Limb (tissue), 2 donors: Measurements from ENCODE around the gene OCA2.

Experiments used
- DNase-seq, 2 donors: peaks; one replicate each; pipeline ENCODE4 v3.0.0-alpha.2; 2016; ENCODE audit errors: extremely low spot score in 2 of 2

OCA2 gene

DNA sequence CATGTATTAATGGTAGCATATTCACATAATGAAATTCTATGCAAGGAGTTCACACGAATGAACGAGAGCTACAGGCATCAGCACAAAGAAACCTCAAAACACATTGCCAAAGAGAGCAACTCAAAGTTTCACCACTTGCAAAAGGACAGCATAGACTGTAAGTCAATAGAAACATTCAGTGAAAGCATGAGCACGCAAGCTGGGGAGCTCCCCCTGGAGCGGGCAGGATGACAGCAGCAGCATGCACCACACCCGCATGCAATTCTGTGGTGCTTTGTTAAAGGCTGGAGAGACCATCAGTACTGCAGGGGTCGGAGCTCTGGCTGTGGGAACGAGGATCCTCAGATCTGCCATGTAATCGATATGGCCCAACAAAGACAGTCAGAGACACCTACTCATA is 18.7 kb downstream of the OCA2 start:
- no peak for DNase-seq

DNA sequence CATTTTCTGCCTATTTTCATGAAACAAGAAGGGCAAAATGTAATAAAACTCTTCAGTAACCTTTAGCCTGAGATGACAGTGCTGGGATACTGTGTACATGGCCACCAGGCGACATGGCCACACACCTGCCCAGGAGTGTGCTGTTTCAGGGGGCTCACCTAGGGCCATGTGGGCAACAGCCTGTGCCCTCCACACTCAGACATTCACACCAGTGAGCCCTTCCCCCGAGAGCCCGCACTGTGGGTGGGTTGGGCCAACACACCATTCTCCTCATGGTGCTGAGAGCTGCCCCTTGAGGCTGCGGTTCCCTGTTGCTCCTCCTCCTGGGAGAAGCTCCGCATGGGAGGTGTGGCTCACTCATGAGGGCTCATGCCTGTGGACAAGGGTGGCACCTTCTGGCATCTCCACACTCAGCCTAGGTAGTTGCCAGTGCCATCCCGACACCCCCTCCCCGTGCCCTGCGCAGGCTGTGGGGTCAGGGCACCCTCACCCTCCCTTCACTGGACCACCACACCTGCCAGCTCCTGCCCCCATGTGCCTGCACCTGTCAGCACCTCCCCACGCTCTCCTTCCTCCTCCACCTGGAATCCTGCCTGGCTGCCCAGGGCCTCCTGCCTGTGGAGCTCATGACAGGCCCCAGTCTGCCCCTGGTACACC is 19.7 kb downstream of the OCA2 start:
- no peak for DNase-seq

DNA sequence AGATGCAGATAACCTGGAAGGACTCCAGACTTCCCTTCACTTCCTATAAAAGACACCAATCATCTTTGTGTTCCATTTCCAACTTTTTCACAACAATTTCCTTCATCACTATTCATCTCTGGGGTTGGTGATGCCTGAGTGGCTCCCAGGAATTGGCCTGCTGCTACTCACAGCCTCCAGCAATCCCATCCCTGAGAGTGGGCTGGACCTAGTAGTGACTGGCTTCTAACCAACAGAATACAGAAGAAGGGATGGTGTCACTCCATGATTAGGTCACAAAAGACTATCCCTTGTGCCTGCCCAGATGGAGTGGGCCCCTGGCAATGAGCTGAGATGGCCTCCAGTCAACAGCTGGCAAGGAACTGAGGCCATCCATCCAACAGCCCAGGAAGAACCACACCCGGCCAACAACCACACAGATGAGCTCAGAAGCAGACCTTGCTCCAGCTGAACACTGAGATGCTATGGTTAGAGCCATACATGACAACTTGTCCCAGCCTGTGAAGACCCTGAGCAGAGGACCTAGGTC is 20.9 kb downstream of the OCA2 start:
- no peak for DNase-seq

DNA sequence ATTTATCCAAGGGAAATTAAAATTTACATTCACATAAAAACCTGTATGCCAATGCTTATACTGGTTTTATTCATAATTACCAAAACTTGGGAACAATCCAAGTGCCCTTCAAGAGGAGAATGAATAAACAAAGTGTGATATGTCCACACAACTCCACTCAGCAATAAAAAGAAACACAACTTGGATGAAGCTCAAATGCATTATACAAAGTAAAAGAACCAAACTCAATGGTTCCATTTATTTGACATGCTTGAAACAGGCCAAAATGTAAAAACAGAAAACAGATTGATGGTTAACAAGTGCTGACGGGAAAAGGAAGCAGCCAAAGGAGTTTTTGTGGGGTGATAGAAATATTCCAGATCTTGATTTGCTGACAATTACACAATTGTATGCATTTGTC is 23.5 kb downstream of the OCA2 start:
- DNase-seq = no peak

DNA sequence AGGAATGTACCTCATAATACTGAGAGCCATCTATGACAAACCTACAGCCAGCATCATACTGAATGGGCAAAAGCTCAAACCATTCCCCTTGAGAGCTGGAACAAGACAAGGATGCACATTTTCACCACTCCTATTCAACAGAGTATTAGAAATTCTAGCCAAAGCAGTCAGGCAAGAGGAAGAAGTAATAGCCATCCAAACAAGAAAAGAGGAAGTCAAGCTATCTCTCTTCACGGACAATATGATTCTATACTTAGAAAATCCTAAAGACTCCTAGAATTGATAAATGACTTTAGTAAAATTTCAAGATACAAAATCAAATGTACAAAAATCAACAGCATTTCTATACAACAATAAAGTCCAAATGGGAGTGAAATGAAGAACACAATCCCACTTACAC is 30.2 kb downstream of the OCA2 start:
- no peak for DNase-seq

DNA sequence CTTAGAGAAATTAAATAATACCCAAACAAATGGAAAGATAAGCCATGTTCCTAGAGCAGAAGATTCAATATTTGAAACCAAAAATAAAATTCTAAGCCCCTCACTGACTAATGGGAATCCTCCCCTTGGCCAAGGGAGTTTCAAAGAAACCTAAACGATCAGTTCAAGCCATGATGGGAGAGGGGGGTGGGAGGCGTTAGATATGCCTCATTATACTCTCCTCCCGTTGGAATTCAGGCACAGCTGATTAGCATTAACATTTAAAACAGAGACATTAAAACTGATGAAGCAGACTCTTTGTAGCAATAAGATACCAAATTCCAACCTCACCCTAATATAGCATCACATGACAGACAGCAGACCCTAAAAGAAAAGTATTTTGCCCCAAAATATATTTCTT is 32.9 kb downstream of the OCA2 start:
- DNase-seq = no peak

DNA sequence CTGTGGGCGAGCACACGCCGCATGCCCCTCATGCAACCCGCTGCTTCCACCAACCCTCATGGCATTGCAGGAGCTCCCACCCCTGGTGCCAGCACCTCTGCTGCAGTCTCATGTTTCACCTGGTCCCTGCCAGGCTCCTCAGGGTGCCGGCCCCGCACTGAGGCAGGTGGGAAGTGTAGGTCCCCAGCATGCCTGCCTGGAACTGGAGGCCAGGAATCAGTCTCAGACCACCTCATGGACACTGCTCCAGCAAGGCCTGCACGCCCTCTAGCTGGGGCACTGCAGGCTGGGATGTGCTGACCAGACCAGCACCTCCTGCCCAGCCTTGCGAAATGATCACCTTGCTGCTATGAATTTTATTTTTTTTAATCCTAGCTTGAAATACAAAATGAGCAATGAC is 39.1 kb downstream of the OCA2 start:
- no peak for DNase-seq

DNA sequence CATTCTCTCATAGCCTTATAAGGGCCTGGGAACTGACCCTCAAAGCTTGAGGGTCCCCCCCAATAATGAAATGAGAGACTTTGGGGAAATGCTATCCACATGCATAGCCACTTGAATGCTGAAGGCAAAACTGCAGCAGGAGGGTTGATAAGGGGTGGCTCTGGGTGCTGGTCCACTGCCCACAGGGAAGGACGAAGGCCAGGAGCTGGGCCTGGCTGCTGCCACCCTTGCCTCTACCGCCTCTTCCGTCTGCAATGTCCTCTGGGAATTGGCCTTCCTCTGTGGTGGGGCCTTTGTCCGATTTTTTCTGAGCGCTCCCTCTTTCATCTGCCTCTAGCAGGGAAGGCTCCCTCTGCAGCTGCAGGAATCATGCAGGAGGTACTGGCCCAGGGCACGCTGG is 41.0 kb downstream of the OCA2 start:
- DNase-seq = no peak

DNA sequence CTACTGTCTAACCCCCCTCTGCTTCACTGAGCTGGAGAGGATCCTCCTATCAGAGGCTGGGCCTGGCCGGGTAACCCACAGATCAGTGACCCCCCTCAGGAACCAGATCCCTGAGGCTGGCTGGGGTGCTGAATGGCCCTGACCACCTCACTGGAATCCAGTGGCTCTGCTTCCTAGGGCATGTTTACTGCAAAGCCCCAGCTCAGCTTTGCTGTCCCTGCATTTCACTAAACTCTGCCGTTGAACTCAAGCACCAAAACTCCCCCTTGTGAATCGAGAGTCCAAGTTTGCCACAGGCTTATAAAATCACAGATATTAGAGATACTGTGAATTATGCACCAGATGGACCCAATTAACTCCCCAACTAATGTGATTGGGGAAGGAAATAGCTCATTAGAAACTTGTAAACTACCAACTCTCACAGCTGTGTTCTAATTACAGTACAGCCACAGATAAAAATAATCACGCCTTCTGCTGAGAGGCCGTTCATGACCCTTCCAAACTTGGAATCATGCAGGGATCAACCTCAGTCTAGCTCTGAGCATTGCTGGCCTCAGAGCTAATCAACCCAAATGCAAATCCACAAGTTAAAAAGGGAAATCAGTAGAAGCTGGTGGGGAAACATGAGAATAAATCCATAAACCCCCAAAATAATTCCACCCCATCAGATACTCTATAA is 47.0 kb downstream of the OCA2 start:
- DNase-seq = no peak

DNA sequence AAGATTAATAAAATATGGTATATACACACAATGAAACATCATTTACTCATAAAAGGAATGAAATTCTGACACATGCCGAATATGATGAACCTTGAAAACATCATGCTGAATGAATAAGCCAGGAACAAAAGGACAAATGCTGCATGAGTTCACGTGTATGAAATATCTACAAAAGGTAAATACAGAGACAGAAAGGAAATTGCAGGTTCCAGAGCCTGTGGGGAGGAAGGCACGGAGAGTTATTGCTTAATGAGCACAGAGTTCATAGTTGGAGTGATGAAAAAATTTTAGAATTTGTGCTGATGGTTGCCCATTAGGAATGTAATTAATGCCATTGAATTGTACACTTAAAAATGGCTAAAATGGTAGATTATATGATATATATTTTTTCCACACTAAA is 49.5 kb downstream of the OCA2 start:
- DNase-seq = no peak

DNA sequence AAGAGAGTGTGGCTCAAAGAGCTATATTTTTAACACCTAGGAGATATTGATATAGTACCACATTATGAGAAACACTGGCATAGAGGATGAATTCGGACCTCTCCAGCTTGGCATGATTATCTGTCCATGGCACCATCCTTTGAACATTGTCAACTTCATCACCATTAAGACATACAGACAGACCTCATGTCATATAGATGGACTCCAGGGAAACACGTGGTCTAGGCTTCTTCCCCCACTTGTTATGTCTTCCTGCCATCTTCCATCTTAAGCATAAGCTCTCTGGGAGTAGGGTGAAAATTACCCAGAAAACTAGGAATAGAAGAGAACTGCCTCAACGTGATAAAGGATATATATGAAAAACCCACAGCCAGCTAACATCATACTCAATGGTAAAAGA is 51.8 kb downstream of the OCA2 start:
- no peak for DNase-seq

DNA sequence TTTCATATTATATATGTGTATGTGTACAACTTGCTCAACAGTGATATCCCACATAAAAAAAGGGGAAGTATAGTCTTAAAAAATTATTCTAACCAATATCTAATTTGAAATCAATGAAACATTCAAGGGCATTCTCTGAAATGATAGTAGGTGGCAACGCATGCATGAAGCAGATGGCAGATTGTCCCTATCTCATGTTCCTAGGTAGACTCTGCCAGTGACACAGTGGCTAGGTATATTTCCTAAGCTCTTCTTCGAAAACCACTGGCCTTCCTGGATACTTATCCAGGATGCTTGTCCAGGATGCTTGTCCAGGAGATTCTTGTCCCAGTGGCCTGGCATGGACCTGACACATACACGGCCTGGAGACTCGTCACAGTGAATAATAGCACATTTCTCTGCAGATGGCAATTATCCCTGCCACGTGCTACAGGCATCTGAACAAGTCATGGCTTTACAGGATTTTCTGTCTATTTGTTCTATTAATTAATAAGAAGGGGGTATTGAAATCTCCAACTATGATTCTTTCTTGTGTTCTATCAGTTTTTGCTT is 54.9 kb downstream of the OCA2 start:
- no peak for DNase-seq

DNA sequence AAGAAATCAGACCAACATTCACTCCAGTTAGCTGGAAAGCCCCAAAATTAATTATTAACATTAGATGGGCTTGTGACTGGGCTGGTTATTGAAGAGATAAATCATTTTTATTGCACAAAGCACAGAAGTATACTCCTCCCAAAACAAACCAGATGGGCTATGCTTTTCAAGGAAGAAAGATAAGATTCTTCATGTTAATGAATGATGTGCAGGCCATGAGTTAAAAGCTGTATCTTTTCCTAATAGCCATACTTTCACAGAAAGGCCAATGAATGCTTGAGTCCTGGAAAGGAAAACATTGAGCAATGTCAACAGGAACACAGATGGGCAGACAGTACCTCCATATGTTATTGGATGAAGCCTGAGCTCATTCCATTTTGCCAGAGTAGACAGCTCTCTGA is 55.4 kb downstream of the OCA2 start:
- no peak for DNase-seq

DNA sequence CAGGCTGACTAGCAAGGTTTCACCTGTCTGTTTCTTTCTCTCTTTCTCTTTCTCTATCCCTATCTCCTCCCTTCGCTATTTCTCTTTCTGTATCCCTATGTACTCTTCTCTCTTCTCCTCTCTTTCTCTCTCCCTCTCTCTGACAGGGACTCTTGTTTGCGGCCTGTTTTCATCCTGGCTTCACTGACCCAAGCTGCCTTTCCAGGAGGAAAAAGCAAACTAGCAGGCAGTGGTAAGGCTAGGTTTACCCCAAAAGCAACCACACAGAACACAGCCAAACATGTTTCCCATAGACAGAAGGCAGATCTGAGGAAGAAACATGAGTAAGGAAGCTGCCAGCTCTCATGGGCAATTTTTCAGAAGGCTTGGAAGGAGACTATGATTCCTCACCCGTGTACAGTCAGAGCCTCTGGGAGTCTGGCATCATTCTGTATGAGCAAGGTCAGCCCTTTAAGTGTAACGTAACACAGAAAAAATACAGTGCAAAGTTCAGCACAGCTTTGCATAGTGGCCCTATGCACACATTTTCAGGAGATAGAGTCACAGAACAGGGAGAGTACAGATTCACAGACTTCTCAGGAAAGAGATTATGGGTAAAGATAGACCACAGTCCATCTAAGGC is 61.0 kb downstream of the OCA2 start:
- no peak for DNase-seq

DNA sequence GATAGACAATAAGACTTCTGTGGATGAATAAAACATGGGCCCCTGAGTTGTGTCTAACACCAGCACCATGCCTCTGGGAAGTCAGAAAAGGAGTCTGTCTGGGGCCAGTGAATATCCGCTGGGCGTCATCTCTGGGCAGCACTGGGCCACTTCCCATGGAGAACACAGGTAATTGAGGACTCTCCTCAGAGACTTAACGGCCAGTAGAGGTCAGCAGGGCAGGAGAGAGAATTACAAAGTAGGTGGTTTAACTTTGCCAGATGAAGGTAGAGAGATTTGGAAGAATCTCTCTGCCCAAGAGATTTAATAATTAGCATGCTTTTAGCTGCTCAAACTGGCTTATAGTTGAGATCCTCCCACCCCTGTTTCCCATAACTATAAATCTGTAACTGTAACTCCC is 65.7 kb downstream of the OCA2 start:
- no peak for DNase-seq

DNA sequence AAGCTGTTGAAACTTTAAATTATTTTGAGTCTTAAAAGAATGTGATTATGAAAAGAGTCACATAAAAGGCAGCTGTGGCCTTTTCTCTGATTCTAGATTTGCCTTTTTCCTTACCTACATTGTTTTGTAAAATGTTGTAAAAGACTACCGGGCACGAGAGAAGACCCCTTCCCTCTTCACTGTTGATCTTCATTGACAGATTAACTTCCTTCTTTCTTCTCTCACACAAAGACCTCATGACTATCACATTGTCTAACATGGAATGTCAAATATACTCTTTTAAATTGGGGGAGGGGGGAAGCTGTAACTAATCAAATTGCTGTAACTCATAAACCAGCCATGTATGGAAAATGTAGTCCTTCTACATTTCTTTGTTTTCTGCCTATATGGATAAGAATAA is 68.3 kb downstream of the OCA2 start:
- DNase-seq = no peak

DNA sequence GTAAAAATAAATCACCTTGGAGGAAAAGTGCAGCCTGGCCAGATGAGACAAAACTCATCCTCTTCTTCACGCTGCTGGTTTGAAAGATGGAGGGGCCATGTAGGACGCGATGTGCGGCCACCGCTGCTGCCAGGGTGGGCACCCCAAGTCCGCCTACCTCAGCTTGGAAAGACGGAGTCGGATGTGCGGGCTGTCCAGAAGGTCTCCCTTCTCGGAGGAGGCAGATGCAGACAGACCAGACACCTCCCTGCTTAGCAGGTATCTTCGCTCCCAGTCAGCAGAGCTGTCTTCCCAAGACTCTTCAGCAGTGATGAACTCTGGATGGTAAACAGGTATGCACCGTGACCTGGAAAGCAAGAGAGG is 71.4 kb downstream of the OCA2 start:
- DNase-seq = no peak

DNA sequence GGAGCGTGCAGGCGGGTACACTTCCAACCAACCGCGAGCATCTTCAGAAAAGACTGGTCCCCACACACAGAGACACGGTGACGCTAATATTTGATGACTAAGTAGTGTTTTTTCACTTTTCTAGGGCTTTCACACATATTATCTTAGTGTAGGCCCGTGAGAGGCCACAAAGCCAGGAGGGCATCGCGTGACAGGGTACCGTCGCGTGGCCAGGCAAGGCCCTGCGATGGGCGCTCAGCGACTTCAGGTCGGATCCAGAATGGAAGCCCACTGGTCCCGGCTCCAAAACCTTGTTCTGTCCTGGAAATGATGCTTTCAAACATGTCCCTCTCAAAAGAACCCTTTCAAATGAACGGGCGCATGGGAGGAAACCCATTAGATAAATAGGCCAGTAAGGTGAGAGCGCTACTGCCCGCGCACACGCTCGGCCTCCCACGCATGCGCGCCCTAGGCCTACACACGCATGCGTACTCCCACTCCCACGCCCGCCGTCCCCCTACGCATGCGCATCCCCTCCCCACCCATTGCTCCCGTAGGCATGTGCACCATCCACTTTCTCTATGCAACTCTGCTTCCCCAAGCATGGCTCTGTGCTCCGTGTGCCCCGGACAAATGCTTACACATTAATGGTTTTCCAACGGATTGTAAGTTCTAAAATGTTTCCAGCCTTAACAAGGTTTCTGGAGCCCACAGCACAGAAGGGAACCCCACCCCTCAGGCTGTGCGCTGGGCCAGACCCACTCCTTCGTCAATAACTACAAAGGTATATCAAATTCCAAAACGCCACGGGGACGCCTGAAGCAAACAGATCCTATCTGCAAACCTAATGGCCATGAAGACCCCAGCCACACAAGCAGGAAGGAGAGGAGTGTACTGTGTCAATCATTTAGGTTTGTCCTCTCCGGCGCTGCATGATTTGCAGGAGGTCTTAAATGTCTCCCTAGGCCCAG is 72.1 kb downstream of the OCA2 start:
- no peak for DNase-seq

DNA sequence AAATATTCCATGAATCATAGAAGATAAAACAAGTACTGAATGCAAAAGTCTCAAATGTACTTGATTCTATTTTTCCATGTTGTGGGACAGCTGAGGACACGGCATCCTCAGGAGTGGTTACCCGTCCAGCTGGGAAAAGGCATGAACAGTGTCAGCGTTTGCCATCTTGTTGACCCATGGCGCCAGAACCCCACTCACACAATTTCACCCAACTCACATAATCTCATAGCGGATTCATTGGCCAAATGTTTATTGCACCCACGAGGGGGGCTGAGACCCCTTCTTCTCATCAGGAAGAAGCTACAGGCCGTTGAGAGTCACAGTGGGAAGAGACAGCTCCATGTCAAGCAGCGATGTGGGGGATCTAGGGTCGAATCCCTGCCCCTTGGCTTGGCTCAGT is 72.9 kb downstream of the OCA2 start:
- DNase-seq = no peak

DNA sequence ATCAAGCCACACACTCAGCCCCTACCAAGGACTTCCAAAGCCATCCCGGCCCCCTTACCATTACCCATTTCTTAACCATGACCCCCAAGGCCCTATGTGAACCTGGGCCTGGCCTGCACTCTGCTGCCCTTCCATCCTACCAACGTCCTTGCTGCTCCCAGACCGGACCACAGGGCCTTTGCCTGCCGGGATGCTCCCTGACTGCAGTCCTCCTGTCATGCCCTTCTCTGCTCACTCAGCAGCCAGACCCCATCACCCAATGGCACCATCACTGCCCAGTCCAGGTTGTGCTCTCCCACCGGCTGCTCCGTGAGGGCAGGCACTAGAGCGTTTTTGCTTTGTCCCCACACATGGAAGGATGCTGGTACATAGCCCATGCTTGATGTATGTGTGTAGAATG is 73.7 kb downstream of the OCA2 start:
- no peak for DNase-seq

DNA sequence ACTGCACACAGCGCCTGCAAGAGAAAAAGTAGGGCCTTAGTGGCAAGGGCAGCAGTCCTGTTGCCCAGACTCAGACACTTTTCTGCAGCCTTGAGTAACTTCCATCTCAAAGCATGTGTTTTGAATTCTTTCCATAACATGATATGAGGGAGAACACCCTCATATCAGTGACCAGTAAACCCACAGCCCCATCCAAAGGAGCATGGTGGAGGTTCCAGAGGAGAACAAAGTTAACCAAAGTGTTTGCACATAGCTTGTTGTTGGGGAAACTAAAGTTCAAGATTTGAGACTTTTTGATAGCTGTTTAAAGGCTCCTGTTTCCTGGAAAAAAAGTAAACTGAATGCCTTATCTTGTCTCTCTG is 74.2 kb downstream of the OCA2 start:
- DNase-seq = no peak
